Hepatocyte (in vitro differentiated cells): ENCODE measurements around the gene SIN3A. TPM values are rescaled to one million over a fixed set of nuclear protein-coding genes. Genes with fewer than 3 reads are reported as not detected.

ENCODE experiments used
- DNase-seq: peaks from one replicate; pipeline ENCODE4 v3.0.0-alpha.2; 2016; ENCODE audit warnings: low spot score
- H2AFZ ChIP-seq: fragments of 200-600 bp; sonication (generic); 2 replicates; pipeline ENCODE4 v1.6.0; 2016; ENCODE audit warnings: antibody characterized with exemption, mild to moderate bottlenecking
- H3K27ac ChIP-seq: fragments of 200-600 bp; sonication (generic); 2 replicates; pipeline ENCODE4 v1.5.1; 2016; ENCODE audit warnings: mild to moderate bottlenecking
- H3K27me3 ChIP-seq: fragments of 200-600 bp; sonication (generic); 2 replicates; pipeline ENCODE4 v1.6.1; 2016
- H3K36me3 ChIP-seq: fragments of 200-600 bp; sonication (generic); replicated peaks from 2 replicates; pipeline ENCODE4 v1.5.1; 2016; ENCODE audit warnings: low read depth; ENCODE audit not compliant: insufficient read depth
- H3K4me1 ChIP-seq: fragments of 200-600 bp; sonication (generic); 2 replicates; pipeline ENCODE4 v1.5.1; 2016; ENCODE audit warnings: mild to moderate bottlenecking, moderate library complexity; ENCODE audit not compliant: insufficient read depth
- H3K4me2 ChIP-seq: fragments of 200-600 bp; sonication (generic); 2 replicates; pipeline ENCODE4 v1.6.0; 2016
- H3K4me3 ChIP-seq: fragments of 200-600 bp; sonication (generic); 2 replicates; pipeline ENCODE4 v1.5.1; 2016; ENCODE audit warnings: mild to moderate bottlenecking
- H3K79me2 ChIP-seq: fragments of 200-600 bp; sonication (generic); 2 replicates; pipeline ENCODE4 v1.6.0; 2017; ENCODE audit warnings: mild to moderate bottlenecking
- H3K9me2 ChIP-seq: fragments of 200-600 bp; sonication (generic); replicated peaks from 2 replicates; pipeline ENCODE4 v1.6.0; 2017; ENCODE audit warnings: mild to moderate bottlenecking; ENCODE audit not compliant: insufficient read depth
- H3K9me3 ChIP-seq: fragments of 200-600 bp; sonication (generic); 2 replicates; pipeline ENCODE4 v1.5.1; 2016; ENCODE audit warnings: low read depth, mild to moderate bottlenecking
- H4K20me1 ChIP-seq: fragments of 200-600 bp; sonication (generic); 2 replicates; pipeline ENCODE4 v1.6.0; 2016; ENCODE audit warnings: mild to moderate bottlenecking; ENCODE audit not compliant: insufficient read depth, poor library complexity, severe bottlenecking
- EZH2 ChIP-seq: fragments of 200-600 bp; sonication (generic); IDR thresholded peaks from 2 replicates; pipeline ENCODE4 v1.6.1; 2016; ENCODE audit warnings: antibody characterized with exemption, mild to moderate bottlenecking, borderline replicate concordance
- EZH2phosphoT487 ChIP-seq: fragments of 200-600 bp; sonication (generic); IDR thresholded peaks from one replicate; pipeline ENCODE4 v1.6.1; 2018; ENCODE audit warnings: antibody characterized with exemption, mild to moderate bottlenecking, low read depth, moderate library complexity; ENCODE audit not compliant: unreplicated experiment, severe bottlenecking
- WGBS: methylation state at CpG from one replicate; pipeline ENCODE4 v1.1.6; 2016; ENCODE audit warnings: low lambda C conversion rate; ENCODE audit errors: missing lambda C conversion rate; 5-methylcytosine and 5-hydroxymethylcytosine counted together
- polyA plus RNA-seq: library from polyadenylated mRNA; unstranded; fragments of >200 nt; fragmentation: Nextera tagmentation; extraction: Ambion mirVana; gene quantifications from 2 replicates; pipeline ENCODE4 v1.2.1, GENCODE V29; 2016
- total RNA-seq: library from RNA; depleted of rRNA; stranded (reverse); fragments of >200 nt; gene quantifications from 2 replicates; pipeline ENCODE4 v1.2.3, GENCODE V29; 2014
- TF ChIP-seq, protein P1 (sequence below): fragments of 200-600 bp; sonication (generic); IDR thresholded peaks from 2 replicates; pipeline ENCODE4 v1.5.1; 2016; ENCODE audit warnings: antibody characterized with exemption, mild to moderate bottlenecking; ENCODE audit not compliant: poor library complexity

Gene SIN3A
- total and polyA plus RNA-seq, 2 experiments from 2014 or later, result 16.5 to 28.8 TPM

DNA sequence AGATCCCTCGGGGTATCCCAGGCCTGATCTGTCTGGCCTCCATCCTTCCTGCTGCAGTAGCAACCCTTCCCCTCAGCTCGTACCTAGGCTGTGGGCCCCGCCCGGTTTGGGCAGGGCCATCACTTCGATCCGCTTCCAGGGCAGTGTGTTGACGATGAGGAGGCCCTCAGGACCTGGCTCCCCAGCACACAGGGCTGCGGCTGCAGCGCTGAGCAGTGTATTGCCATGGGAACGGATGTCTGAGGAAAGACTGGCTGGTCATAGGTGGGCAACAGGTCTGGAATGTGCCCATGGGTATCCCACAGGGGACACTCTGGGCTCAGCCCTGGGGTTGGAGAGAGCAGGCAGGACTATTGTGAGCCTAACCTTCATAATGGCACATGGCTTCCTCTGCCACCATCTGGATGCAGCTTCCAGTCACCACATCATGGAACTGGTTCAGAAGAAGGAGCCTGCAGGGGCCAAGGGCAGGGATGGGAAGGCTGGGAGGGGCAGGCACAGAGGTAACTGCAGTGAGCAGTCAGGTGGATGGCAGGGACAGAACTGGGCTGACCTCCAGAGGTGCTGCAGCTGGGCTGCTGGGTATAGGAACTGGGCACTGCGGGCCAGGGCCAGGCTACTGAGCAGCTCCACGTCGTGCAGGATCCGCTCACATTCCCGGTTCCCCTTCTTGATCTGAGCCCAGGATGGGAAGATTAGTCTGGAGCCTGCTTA is 91.8 kb downstream of the SIN3A start:
- peak; percentile 5 for DNase-seq
- no peaks in the 10 kb centered on the region for H3K27me3 ChIP-seq
- 94% methylated on average over 15 of the region's 15 CpGs for WGBS
- no peak overlapping the region for H3K4me3 ChIP-seq
- H4K20me1 ChIP-seq, result no peaks in the 10 kb centered on the region
- TF ChIP-seq, protein P1, sequence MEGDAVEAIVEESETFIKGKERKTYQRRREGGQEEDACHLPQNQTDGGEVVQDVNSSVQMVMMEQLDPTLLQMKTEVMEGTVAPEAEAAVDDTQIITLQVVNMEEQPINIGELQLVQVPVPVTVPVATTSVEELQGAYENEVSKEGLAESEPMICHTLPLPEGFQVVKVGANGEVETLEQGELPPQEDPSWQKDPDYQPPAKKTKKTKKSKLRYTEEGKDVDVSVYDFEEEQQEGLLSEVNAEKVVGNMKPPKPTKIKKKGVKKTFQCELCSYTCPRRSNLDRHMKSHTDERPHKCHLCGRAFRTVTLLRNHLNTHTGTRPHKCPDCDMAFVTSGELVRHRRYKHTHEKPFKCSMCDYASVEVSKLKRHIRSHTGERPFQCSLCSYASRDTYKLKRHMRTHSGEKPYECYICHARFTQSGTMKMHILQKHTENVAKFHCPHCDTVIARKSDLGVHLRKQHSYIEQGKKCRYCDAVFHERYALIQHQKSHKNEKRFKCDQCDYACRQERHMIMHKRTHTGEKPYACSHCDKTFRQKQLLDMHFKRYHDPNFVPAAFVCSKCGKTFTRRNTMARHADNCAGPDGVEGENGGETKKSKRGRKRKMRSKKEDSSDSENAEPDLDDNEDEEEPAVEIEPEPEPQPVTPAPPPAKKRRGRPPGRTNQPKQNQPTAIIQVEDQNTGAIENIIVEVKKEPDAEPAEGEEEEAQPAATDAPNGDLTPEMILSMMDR, result no peak
- no peak for TF ChIP-seq EZH2
- no peak for TF ChIP-seq EZH2phosphoT487
- no peaks in the 10 kb centered on the region for H3K9me2 ChIP-seq
- no peaks in the 10 kb centered on the region for H3K9me3 ChIP-seq
- no peak overlapping the region for H3K27ac ChIP-seq
- no peaks in the 10 kb centered on the region for H3K36me3 ChIP-seq
- no peaks in the 10 kb centered on the region for H3K79me2 ChIP-seq
- no peak overlapping the region for H3K4me2 ChIP-seq
- H3K4me1 ChIP-seq, result no peaks in the 10 kb centered on the region
- no peak overlapping the region for H2AFZ ChIP-seq

DNA sequence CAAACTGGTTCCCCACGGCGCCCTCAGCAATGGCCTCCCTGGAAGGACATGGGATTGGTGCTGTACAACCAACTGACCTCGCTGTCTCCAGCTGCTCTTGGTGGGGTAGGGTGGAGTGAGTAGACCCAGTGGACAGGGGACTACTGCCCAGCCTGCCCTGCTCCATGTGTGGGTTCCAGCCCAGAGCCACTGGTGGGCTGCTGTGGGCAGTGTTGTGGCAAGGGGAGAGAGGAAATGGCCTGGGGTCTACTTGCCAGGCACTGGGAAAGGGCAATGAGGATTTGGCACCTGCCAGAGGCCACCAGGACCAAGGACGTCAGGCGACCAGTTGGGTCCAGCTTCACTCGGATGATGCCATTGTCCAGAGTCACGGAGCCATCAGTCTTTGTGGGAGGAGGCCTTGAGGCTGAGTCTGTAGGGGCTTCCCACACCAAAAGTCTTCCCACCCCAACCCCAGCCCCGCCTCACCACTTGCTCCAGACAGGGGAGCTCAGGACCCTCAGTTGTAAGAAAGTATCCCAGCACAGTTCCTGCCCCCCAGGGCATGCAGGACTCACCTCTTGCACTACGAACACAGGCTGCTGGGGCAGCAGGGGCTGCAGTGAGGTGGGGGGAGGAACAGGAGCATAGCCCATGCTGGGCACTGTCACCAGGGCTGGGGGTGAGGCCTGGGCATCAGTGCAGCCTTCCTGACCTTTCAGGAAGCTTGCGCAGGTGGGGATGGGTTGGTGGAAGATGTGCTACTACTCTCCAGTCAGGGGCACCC is 92.5 kb downstream of the SIN3A start:
- Histone ChIP-seq H3K79me2 (no peaks in the 10 kb centered on the region), H3K4me3 (no peak overlapping the region), H3K4me1 (no peaks in the 10 kb centered on the region), H3K4me2 (no peak overlapping the region), H3K27ac (no peak overlapping the region), H3K27me3 (no peaks in the 10 kb centered on the region), H3K36me3 (no peaks in the 10 kb centered on the region), H3K9me3 (no peaks in the 10 kb centered on the region), H3K9me2 (no peaks in the 10 kb centered on the region), H2AFZ (no peak overlapping the region), H4K20me1 (no peaks in the 10 kb centered on the region)
- 97% methylated on average over 10 of the region's 10 CpGs for WGBS
- TF ChIP-seq EZH2phosphoT487, result no peak
- TF ChIP-seq, protein P1, result no peak
- no peak for TF ChIP-seq EZH2
- DNase-seq, result no peak

DNA sequence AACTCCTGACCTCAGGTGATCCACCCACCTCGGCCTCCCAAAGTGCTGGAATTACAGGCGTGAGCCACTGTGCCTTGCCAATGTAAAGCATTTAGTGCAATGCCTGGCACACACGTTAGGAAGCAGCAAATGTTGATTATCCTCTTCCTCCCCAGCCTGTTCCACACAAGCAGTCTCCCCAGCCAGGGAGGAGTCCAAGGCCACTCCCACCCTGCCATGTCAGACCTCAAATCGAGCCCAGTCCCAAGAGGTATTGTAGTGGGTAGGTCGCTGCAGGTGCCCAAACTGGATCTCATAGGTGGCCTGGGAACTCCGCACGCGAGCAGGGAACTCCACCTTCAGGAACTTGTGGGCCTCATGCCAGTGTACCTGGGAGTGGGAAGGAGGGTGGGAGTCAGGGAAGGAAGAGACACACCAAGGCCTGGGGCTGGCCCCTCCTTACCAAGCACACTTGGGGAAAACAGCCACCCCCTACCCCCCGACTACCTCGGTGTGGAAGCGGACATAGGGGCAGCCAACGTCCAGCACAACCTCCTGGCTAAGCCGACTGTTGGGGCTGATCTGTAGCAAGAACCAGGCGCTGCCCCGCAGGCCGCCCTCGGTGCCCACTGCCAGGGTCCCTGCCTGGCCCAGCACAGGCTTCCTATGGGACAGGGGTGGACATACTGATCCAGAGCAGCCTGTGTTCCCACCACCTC is 93.4 kb downstream of the SIN3A start:
- Histone ChIP-seq H3K9me3 (no peaks in the 10 kb centered on the region), H3K4me2 (no peak overlapping the region), H3K9me2 (no peaks in the 10 kb centered on the region), H3K4me1 (no peaks in the 10 kb centered on the region), H3K79me2 (no peaks in the 10 kb centered on the region), H3K36me3 (no peaks in the 10 kb centered on the region), H3K27me3 (no peaks in the 10 kb centered on the region), H3K4me3 (no peak overlapping the region), H4K20me1 (no peaks in the 10 kb centered on the region), H3K27ac (no peak overlapping the region), H2AFZ (no peak overlapping the region)
- no peak for DNase-seq
- TF ChIP-seq EZH2 (no peak), EZH2phosphoT487 (no peak)
- TF ChIP-seq, protein P1, result no peak
- 93% methylated on average over 15 of the region's 17 CpGs for WGBS
